ENCODE measurements around the gene TSHZ2.
"Not testable (repeated sequence)": the region's sequence is repeated elsewhere in the genome, so short reads cannot be mapped to it uniquely, and the experiment has no call there.

TSHZ2 gene

DNA sequence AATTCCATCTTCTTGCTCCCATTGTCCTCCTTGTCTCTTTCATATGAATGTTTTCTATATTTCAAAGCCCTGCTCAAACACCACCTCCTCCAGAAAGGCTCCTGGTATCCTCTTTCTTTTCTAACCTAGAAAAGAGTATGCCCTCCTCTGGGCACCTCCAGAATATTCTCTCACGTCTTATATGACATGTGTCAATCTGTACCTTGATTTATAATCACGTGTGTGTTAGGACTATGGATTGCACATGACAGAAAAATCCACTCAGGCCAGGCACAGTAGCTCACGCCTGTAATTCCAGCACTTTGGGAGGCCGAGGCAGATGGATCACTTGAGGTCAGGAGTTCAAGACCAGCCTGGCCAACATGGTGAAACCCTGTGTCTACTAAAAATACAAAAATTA, 464.8 kb downstream of the TSHZ2 start:
- H3K27me3 ChIP-seq (ENCODE audit: insufficient read depth, low read length); H3K4me1 ChIP-seq (ENCODE audit: insufficient read depth, low read length); H3K36me3 ChIP-seq (ENCODE audit: insufficient read depth, low read depth, low read length); H3K4me3 ChIP-seq (ENCODE audit: low read length); H3K9me3 ChIP-seq (ENCODE audit: insufficient read depth, low read depth, low read length); H3K9ac ChIP-seq (ENCODE audit: low read depth, low read length); H3K27ac ChIP-seq (ENCODE audit: low read length): not testable (repeated sequence)

DNA sequence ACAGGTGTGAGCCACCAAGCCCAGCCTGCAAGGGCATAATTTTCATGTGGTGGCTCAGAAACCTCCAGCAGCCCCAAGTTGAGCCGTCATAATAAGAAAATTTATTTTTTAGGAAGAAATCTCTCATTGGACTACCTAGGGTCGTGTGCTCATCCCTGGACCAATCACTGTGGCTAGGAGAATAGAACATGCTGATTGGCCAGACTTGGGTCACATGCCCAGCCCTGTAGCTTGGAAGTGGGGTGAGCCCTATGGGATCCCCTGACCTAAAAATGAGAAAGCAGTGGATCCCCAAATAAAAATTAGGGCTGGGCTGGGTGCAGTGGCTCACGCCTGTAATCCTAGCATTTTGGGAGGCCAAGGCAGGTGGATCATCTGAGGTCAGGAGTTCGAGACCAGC, 466.2 kb downstream of the TSHZ2 start:
- no peak overlapping the region for H3K4me3 ChIP-seq (ENCODE audit: low read length)
- H3K9me3 ChIP-seq (ENCODE audit: insufficient read depth, low read depth, low read length) = no peaks in the 10 kb centered on the region
- no peaks in the 10 kb centered on the region for H3K36me3 ChIP-seq (ENCODE audit: insufficient read depth, low read depth, low read length)
- no peaks in the 10 kb centered on the region for H3K27me3 ChIP-seq (ENCODE audit: insufficient read depth, low read length)
- H3K4me1 ChIP-seq (ENCODE audit: insufficient read depth, low read length) = no peaks in the 10 kb centered on the region
- H3K27ac ChIP-seq (ENCODE audit: low read length) = no peak overlapping the region
- H3K9ac ChIP-seq (ENCODE audit: low read depth, low read length) = no peak overlapping the region

DNA sequence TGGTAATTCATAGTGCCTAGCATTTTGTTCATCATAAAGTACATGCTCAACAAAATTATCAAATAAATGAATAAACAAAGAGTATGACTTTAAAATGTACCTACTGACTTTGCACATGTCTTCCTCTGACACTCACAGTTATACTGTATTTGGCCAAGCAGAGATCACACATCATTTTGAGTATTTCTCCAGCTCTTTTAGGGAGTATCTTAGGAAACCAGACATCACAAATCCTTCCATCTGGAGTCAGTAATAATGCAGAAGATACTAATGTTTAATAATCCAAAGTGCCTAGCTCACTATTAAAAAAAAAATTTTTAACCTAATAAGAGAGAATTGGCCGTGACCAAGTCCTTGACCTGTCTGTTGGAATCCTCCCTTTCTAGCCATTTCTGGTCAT, 466.9 kb downstream of the TSHZ2 start:
- Histone ChIP-seq H3K9me3 (ENCODE audit: insufficient read depth, low read depth, low read length) (no peaks in the 10 kb centered on the region), H3K4me3 (ENCODE audit: low read length) (no peak overlapping the region), H3K4me1 (ENCODE audit: insufficient read depth, low read length) (no peaks in the 10 kb centered on the region), H3K9ac (ENCODE audit: low read depth, low read length) (no peak overlapping the region), H3K27ac (ENCODE audit: low read length) (no peak overlapping the region), H3K27me3 (ENCODE audit: insufficient read depth, low read length) (no peaks in the 10 kb centered on the region), H3K36me3 (ENCODE audit: insufficient read depth, low read depth, low read length) (no peaks in the 10 kb centered on the region)

- Histone ChIP-seq H3K27ac (ENCODE audit: low read length) (no peak overlapping the region), H3K36me3 (ENCODE audit: insufficient read depth, low read depth, low read length) (no peaks in the 10 kb centered on the region), H3K4me1 (ENCODE audit: insufficient read depth, low read length) (no peaks in the 10 kb centered on the region), H3K27me3 (ENCODE audit: insufficient read depth, low read length) (no peaks in the 10 kb centered on the region), H3K4me3 (ENCODE audit: low read length) (no peak overlapping the region), H3K9ac (ENCODE audit: low read depth, low read length) (no peak overlapping the region), H3K9me3 (ENCODE audit: insufficient read depth, low read depth, low read length) (no peaks in the 10 kb centered on the region)
Measured at GRCh38 chr20:53439616-53440015, 467.5 kb downstream of the TSHZ2 start.

- H3K27ac ChIP-seq (ENCODE audit: low read length) = no peak overlapping the region
- H3K4me3 ChIP-seq (ENCODE audit: low read length) = no peak overlapping the region
- no peaks in the 10 kb centered on the region for H3K4me1 ChIP-seq (ENCODE audit: insufficient read depth, low read length)
- H3K9ac ChIP-seq (ENCODE audit: low read depth, low read length) = no peak overlapping the region
- peaks cover 15% of the 10 kb centered on the region; the same call in 1 of the 2 replicates for H3K9me3 ChIP-seq (ENCODE audit: insufficient read depth, low read depth, low read length)
- no peaks in the 10 kb centered on the region for H3K36me3 ChIP-seq (ENCODE audit: insufficient read depth, low read depth, low read length)
- H3K27me3 ChIP-seq (ENCODE audit: insufficient read depth, low read length) = no peaks in the 10 kb centered on the region
Measured at GRCh38 chr20:53444401-53445149, 472.4 kb downstream of the TSHZ2 start.

- no peaks in the 10 kb centered on the region for H3K4me1 ChIP-seq (ENCODE audit: insufficient read depth, low read length)
- no peak overlapping the region for H3K27ac ChIP-seq (ENCODE audit: low read length)
- H3K9me3 ChIP-seq (ENCODE audit: insufficient read depth, low read depth, low read length) = peaks cover 15% of the 10 kb centered on the region; the same call in 1 of the 2 replicates
- no peaks in the 10 kb centered on the region for H3K27me3 ChIP-seq (ENCODE audit: insufficient read depth, low read length)
- H3K9ac ChIP-seq (ENCODE audit: low read depth, low read length) = no peak overlapping the region
- no peaks in the 10 kb centered on the region for H3K36me3 ChIP-seq (ENCODE audit: insufficient read depth, low read depth, low read length)
- H3K4me3 ChIP-seq (ENCODE audit: low read length) = no peak overlapping the region
Measured at GRCh38 chr20:53445321-53445731, 473.2 kb downstream of the TSHZ2 start.

DNA sequence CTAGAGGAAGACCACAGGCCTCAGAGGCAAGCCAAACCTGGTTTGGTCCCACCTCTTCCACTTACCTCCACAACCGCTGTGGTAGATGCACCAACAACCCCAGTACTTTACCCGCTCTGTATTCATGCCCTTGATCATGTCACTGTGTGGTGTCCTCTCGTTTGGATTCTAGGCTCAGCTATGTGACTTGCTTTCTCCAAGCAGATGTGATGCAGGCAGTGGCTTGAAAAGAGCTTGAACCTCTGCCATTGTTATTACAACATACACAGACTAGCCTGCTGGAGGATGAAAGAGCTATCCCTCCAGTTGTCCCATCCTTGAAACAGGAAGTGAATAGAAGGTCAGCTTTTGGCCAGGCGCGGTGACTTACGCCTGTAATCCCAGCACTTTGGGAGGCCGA, 473.8 kb downstream of the TSHZ2 start:
- Histone ChIP-seq H3K27me3 (ENCODE audit: insufficient read depth, low read length) (no peaks in the 10 kb centered on the region), H3K9me3 (ENCODE audit: insufficient read depth, low read depth, low read length) (peaks cover 15% of the 10 kb centered on the region; the same call in 1 of the 2 replicates), H3K27ac (ENCODE audit: low read length) (no peak overlapping the region), H3K4me3 (ENCODE audit: low read length) (no peak overlapping the region), H3K9ac (ENCODE audit: low read depth, low read length) (no peak overlapping the region), H3K36me3 (ENCODE audit: insufficient read depth, low read depth, low read length) (no peaks in the 10 kb centered on the region), H3K4me1 (ENCODE audit: insufficient read depth, low read length) (no peaks in the 10 kb centered on the region)

GRCh38 chr20:53447316-53447715, 475.2 kb downstream of the TSHZ2 start:
- no peak overlapping the region for H3K27ac ChIP-seq (ENCODE audit: low read length)

GRCh38 chr20:53448426-53448825, 476.3 kb downstream of the TSHZ2 start:
- Histone ChIP-seq H3K9me3 (ENCODE audit: insufficient read depth, low read depth, low read length) (peaks cover 17% of the 10 kb centered on the region), H3K27ac (ENCODE audit: low read length) (no peak overlapping the region), H3K4me3 (ENCODE audit: low read length) (no peak overlapping the region), H3K27me3 (ENCODE audit: insufficient read depth, low read length) (no peaks in the 10 kb centered on the region), H3K9ac (ENCODE audit: low read depth, low read length) (no peak overlapping the region), H3K4me1 (ENCODE audit: insufficient read depth, low read length) (no peaks in the 10 kb centered on the region), H3K36me3 (ENCODE audit: insufficient read depth, low read depth, low read length) (no peaks in the 10 kb centered on the region)

More at GRCh38 chr20:53447316-53447715, 475.2 kb downstream of the TSHZ2 start:
- H3K27me3 ChIP-seq (ENCODE audit: insufficient read depth, low read length) = no peaks in the 10 kb centered on the region
- H3K4me1 ChIP-seq (ENCODE audit: insufficient read depth, low read length) = no peaks in the 10 kb centered on the region
- H3K9me3 ChIP-seq (ENCODE audit: insufficient read depth, low read depth, low read length) = peaks cover 15% of the 10 kb centered on the region; the same call in 1 of the 2 replicates
- no peaks in the 10 kb centered on the region for H3K36me3 ChIP-seq (ENCODE audit: insufficient read depth, low read depth, low read length)
- H3K9ac ChIP-seq (ENCODE audit: low read depth, low read length) = no peak overlapping the region
- H3K4me3 ChIP-seq (ENCODE audit: low read length) = no peak overlapping the region

DNA sequence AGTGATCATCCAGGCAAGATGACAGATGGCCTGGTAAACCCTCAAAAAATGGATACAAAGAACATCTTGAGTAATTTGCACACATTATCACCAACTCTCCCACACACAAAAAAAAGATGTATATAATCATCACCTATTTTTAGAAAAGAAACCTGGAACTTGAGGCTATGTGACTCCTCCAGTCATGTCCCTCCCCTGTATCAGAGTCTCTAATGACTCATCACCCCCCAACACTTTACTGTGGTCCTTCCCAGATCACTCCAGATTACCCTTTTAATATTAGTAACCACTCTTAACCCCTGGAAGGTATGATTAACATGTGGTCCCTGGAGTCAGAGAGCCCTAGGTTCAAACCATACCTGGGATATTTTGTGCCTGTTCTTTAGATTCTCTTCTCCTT, 476.7 kb downstream of the TSHZ2 start:
- no peak overlapping the region for H3K4me3 ChIP-seq (ENCODE audit: low read length)
- H3K4me1 ChIP-seq (ENCODE audit: insufficient read depth, low read length) = no peaks in the 10 kb centered on the region
- H3K9me3 ChIP-seq (ENCODE audit: insufficient read depth, low read depth, low read length) = peaks cover 22% of the 10 kb centered on the region
- H3K27me3 ChIP-seq (ENCODE audit: insufficient read depth, low read length) = no peaks in the 10 kb centered on the region
- H3K27ac ChIP-seq (ENCODE audit: low read length) = no peak overlapping the region
- H3K9ac ChIP-seq (ENCODE audit: low read depth, low read length) = no peak overlapping the region
- H3K36me3 ChIP-seq (ENCODE audit: insufficient read depth, low read depth, low read length) = no peaks in the 10 kb centered on the region

DNA sequence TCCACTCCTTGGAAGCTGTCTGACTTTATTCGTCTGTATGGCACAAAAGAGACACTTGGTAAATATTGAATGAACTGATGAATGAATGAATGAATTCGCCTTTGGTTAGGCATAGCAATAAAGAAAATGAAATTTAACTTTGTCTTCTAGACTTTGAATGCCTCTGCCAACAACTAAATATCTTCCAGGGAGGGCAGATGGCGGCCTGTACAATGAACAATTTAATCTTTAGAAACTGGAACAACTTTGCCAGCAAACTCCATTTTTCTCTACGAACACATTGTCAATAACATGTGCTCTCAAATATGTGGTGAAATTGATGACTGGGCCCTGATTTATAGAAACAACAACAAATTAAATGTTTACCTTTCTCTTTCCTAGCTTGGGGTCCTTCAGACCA, 480.9 kb downstream of the TSHZ2 start:
- H3K27ac ChIP-seq (ENCODE audit: low read length) = no peak overlapping the region
- no peaks in the 10 kb centered on the region for H3K4me1 ChIP-seq (ENCODE audit: insufficient read depth, low read length)
- no peaks in the 10 kb centered on the region for H3K36me3 ChIP-seq (ENCODE audit: insufficient read depth, low read depth, low read length)
- peaks cover 23% of the 10 kb centered on the region for H3K9me3 ChIP-seq (ENCODE audit: insufficient read depth, low read depth, low read length)
- no peak overlapping the region for H3K4me3 ChIP-seq (ENCODE audit: low read length)
- H3K9ac ChIP-seq (ENCODE audit: low read depth, low read length) = no peak overlapping the region
- no peaks in the 10 kb centered on the region for H3K27me3 ChIP-seq (ENCODE audit: insufficient read depth, low read length)

- no peaks in the 10 kb centered on the region for H3K27me3 ChIP-seq (ENCODE audit: insufficient read depth, low read length)
- no peak overlapping the region for H3K27ac ChIP-seq (ENCODE audit: low read length)
Measured at GRCh38 chr20:53454675-53455276, 482.6 kb downstream of the TSHZ2 start.

More at GRCh38 chr20:53454675-53455276, 482.6 kb downstream of the TSHZ2 start:
- Histone ChIP-seq H3K36me3 (ENCODE audit: insufficient read depth, low read depth, low read length) (no peaks in the 10 kb centered on the region), H3K9me3 (ENCODE audit: insufficient read depth, low read depth, low read length) (peaks cover 15% of the 10 kb centered on the region), H3K4me3 (ENCODE audit: low read length) (no peak overlapping the region), H3K4me1 (ENCODE audit: insufficient read depth, low read length) (no peaks in the 10 kb centered on the region), H3K9ac (ENCODE audit: low read depth, low read length) (no peak overlapping the region)

Data from iPS-20b (cell line).